Glomerular endothelial cell (primary cell): Measurements from ENCODE around the gene ZBTB44. TPM values are rescaled to one million over a fixed set of nuclear protein-coding genes. Genes with fewer than 3 reads are reported as not detected.
"Not testable (repeated sequence)": the region's sequence is repeated elsewhere in the genome, so short reads cannot be mapped to it uniquely, and the experiment has no call there.

Source experiments
- DNase-seq: peaks from one replicate; pipeline ENCODE4 v3.0.0-alpha.2; 2011; ENCODE audit warnings: low read depth, low spot score; ENCODE audit errors: extremely low read depth
- total RNA-seq: library from RNA; depleted of rRNA; stranded (reverse); fragments of >200 nt; gene quantifications from 2 replicates; pipeline ENCODE4 v1.2.3, GENCODE V29; 2015

The ZBTB44 gene
- total RNA-seq, 1 donor from 2014 or later = 16.0 TPM

DNA sequence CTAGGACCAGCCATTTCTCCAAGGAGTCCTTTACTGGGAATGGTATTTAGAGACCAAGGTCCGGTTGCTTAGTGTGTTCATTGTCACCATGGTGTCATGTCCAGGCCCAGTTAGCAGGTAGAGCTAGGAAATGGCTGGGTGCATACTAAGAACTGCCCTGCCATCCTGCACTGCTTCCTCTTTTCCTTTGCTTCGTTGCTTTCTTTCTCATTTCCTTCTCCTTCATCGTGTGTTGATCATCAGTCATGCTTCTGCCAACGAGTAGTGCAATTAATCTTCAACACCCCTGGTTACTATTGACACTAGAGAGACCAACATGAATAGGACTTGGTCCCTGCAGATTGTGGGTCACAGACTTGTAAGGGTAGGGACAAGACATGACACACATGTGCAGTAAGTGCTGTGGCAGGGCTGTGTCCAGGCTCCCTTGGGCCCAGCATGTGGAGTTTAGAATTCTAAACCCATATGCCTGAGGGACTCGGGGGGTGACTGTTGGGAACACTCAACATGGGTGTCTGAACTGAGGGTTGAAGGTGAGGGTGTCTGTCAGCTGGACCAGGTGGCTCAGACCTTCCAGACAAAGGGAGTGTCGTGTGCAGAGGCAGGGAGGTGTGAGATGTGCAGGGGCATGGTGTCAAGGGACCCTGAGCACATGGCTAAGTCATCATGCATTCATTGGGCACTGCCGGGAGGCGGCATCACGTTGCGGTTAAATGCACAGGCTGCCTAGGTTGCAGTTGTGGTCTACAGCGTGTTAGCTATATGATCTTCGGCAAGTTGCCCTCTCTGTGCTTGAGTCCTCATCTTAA, 112.5 kb downstream of the ZBTB44 start:
- DNase-seq = no peak

- no peak for DNase-seq
Observed at GRCh38 chr11:130201026-130201425, 113.7 kb downstream of the ZBTB44 start.

DNA sequence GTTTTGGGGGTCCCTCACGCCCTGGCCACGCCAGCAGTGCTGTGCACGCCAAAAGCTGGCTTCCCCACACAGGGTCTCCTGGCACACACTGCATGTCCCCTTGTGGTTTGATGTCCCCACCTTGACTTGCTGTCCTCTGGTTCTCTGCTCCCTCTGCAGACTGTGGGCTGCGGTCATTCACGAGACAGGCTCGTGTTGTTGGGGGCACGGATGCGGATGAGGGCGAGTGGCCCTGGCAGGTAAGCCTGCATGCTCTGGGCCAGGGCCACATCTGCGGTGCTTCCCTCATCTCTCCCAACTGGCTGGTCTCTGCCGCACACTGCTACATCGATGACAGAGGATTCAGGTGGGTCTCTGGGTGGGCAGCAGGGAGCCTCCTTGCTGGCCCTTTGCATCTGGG, 114.9 kb downstream of the ZBTB44 start:
- DNase-seq = no peak

DNA sequence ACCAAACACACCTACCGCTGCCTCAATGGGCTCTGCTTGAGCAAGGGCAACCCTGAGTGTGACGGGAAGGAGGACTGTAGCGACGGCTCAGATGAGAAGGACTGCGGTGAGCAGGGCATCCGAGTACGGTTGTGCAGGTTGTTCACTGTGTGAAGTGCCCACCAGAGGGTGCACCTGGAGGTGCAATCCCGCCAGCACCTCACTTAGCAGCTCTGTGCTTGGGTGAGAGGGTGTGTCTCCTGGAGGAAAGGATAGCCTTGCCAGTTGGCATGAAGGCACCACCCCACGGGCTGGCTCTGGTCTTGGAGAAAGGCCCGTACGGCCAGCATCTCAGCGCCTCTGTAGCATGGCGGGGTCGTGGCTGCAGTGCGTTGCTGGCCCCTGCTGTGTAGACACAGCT, 115.8 kb downstream of the ZBTB44 start:
- DNase-seq = no peak

- DNase-seq = no peak
Observed at GRCh38 chr11:130198292-130198691, 116.4 kb downstream of the ZBTB44 start.

DNA sequence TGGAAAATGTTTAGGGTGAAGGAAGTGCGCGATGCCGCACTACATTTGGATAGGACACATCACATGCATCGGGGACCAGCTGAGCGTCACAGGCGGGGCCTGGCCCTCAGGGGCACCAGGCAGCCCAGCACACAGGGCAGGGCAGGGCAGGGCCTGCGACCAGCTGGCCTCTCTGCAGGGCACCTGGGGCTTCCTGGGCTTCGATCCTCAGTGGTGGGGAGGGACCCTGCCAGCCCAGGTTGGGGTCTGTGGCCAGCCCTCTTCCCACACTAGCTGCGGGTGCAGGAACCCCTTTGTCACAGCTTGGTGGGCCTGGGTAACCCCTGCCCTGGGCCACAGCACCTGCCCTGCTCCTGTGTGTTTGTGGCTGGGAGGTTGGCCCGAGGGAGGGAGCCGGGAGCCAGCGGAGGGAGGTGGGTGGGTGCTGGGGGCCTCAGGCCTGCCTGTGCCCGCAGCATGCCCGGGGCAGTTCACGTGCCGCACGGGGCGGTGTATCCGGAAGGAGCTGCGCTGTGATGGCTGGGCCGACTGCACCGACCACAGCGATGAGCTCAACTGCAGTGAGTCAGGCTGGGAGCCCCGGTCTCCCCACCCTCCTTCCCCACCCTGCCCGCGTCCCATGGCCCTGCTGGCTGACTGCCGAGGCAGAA, 117.2 kb downstream of the ZBTB44 start:
- no peak for DNase-seq

GRCh38 chr11:130194241-130195023, 120.3 kb downstream of the ZBTB44 start:
- DNase-seq = no peak

DNA sequence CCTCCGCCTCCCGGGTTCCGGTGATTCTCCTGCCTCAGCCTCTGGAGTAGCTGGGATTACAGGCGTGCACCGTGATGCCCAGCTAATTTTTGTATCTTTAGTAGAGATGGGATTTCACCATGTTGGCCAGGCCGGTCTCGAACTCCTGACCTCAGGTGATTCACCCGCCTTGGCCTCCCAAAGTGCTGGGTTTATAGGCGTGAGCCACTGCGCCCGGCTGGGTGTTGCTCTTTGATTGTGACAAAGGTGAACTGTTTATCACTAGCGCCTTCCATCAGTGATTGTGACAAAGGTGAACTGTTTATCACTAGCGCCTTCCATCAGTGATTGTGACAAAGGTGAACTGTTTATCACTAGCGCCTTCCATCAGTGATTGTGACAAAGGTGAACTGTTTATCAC, 121.2 kb downstream of the ZBTB44 start:
- DNase-seq = not testable (repeated sequence)

GRCh38 chr11:130192845-130193267, 121.9 kb downstream of the ZBTB44 start:
- no peak for DNase-seq

- no peak for DNase-seq
Observed at GRCh38 chr11:130191896-130192295, 122.8 kb downstream of the ZBTB44 start.

GRCh38 chr11:130190371-130190881, 124.3 kb downstream of the ZBTB44 start:
- DNase-seq = no peak

- DNase-seq = no peak
Observed at GRCh38 chr11:130189492-130190210, 125.1 kb downstream of the ZBTB44 start.

DNA sequence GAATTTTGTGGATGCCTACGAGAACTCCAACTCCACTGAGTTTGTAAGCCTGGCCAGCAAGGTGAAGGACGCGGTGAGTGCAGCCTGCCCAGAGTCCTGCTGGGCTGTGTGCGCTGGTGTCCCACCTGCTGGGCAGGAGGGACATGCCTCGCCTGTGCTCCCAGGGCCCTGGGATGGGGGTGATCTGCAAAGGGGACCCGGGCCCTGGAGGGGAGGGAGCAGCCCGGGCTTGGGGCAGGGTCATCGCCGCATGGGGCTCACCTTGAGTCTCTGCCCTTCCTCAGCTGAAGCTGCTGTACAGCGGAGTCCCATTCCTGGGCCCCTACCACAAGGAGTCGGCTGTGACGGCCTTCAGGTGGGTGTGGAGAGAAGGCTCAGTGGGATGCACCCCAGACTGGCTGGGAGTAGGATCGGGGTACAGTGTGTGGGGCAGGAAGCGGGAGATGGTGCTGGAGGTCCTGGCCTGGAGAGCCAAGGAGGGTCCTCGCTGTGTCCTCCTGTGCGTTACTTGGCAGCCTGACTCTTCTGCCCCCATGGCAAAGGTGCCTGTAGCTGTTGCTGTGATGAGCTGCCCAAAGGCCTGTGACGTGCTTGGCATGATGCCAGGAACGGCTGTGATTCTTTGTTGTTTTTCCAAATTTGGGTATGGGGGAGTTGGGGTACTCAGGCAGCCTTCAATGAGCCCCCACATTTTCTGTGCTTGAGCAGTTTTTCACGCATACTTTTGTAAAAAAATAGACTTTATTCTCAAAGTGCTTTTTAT, 126.0 kb downstream of the ZBTB44 start:
- DNase-seq = no peak

DNA sequence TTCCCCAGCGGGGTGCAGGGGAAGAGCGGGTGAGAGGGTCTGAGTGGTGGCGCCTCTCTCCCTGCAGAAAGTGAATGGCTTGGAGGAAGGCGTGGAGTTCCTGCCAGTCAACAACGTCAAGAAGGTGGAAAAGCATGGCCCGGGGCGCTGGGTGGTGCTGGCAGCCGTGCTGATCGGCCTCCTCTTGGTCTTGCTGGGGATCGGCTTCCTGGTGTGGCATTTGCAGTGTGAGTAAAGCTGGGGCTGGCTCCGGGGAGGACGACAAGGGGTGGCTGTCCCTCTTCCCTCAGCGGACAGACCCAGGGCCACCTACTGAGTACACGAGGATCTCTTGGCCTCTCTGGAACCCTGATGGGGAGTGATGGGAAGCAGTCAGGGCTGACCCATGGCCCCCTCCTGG, 126.7 kb downstream of the ZBTB44 start:
- no peak for DNase-seq

DNA sequence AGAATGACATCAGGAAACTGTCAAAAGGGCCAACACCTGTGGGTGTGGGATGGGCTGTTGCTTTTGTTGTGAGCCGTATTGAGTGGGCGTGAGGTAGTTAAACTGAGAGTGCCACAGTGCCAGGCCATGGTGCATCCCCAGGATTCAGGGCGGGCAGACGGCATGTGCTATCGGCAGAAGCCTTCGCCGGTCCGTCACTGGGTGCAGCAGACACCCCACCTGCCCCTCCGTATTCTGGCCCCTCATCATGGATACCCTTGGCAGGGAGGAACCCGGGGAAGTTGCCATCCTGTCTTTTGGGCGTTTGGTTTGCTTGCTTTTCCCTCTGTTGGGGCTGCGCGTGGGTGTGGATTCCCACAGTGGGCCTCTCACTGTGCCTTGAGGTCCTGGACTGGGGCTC, 127.6 kb downstream of the ZBTB44 start:
- no peak for DNase-seq

DNA sequence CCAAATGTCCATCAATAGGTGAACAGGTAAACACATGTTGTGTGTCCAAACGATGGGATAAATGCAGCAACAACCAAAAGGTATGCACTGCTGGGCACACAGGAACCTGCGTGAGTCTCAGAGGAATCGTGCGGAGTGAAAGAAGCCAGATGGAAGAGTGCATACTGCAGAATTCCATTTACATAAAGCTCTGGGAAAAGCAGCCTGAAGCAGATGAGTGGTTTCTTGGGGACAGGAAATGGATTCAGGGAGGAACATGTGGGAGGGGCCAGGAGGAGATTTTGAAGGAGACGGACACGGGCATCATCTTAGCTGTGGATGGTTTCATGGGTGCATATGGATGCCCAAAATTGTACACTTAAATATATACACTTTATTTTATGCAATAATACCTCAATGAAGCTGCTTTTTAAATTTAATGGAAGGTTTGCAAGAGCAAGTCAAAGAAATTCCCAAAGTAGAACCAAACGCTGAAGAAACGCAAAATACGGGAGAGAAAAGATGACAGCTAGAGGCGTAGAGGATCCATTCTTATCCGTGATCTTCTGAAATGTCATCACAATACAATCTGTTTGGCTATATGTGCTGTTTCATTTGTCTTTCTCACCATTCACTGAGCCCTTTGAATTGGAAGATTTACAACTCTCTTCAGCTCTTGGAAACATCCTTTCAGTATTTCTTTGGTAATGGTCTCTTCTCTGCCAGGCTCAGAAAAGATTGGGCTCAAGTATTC, 130.7 kb downstream of the ZBTB44 start:
- no peak for DNase-seq

- no peak for DNase-seq
Observed at GRCh38 chr11:130181295-130182272, 133.1 kb downstream of the ZBTB44 start.

GRCh38 chr11:130180896-130181294, 133.8 kb downstream of the ZBTB44 start:
- no peak for DNase-seq
